ENCODE results near the gene NRXN3. TPM values are rescaled to one million over a fixed set of nuclear protein-coding genes. Genes with fewer than 3 reads are reported as not detected.
A peak's percentile ranks its signal among the peaks of the same experiment; 100 is the strongest.

The NRXN3 gene
- total and polyA plus RNA-seq, 4 donors = 1.5 to 16.6 (median 7.7) TPM

DNA sequence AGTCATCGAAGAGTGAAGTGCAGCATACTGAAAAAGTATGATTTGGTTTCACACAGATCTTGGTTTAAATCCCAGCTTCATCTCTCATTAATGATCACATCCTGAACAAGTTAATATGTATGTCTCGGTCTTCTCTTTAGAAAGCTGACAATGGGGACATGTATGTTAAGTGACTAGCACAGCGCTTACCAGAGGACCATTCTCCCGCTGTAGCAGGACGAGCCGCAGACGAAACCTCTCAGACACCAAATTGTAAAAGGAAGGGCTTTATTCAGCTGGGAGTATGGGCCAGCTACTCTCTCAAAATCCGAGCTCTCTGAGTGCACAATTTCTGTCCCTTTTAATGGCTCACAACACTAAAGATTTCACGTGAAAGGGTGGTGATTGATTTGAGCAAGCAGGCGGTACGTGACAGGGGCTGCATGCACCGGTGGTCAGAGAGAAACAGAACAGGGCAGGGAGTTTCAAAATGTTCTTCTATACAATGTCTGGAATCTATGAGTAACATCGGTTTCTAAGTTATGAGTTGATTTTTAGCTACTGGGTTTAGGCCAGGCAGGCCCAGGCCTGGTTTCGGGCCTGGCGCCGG lies 1358.7 kb downstream of the NRXN3 start:
- Histone ChIP-seq H3K36me3 (ENCODE audit: control insufficient read depth in 1 of 2, insufficient read depth in 2 of 2, low read length in 1 of 2) (no peaks in the 10 kb centered on the region), H3K4me3 (ENCODE audit: low read length in 2 of 2) (no peak overlapping the region), H3K9me3 (ENCODE audit: control insufficient read depth, low read length) (no peaks in the 10 kb centered on the region), H3K4me1 (ENCODE audit: control insufficient read depth in 1 of 2, insufficient read depth in 2 of 2, low read length in 2 of 2) (no peaks in the 10 kb centered on the region), H3K27ac (ENCODE audit: low read depth in 1 of 2, low read length in 2 of 2) (peak overlapping the region in 1 of 2 donors; percentile 83), H3K27me3 (ENCODE audit: control insufficient read depth in 1 of 2, insufficient read depth in 2 of 2, low read length in 1 of 2) (no peaks in the 10 kb centered on the region)
- intact Hi-C loops (cut with DNase I) = no loop called here
- DNase-seq (no peak), ATAC-seq (ENCODE audit: low FRiP score) (no peak)
- WGBS, 2 donors = 54 to 56% methylated on average over 14 to 16 of the region's 16 CpGs

DNA sequence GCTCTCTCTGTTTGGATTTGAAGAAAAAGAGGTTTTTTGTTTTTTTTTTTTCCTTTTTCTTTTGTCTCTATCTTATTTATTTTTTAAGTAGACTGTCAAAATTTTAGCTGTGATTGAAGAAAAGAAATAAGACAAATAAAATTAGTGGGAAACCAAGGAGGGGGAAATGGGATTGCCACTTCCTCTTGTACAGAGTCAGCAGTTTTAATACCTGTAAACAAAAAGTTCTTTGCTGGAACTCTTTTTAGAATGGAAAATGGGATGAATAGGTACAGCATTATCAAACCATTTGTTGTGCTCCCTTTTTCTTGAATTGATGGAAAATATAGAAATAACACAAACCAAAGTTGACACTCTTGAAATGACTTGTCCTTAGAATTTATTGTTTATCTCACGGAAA lies 1360.4 kb downstream of the NRXN3 start:
- WGBS, 2 donors = 97% methylated on average over 1 of the region's 1 CpG
- intact Hi-C loops (cut with DNase I) = no loop called here
- H3K36me3 ChIP-seq (ENCODE audit: control insufficient read depth in 1 of 2, insufficient read depth in 2 of 2, low read length in 1 of 2) = no peaks in the 10 kb centered on the region
- H3K27me3 ChIP-seq (ENCODE audit: control insufficient read depth in 1 of 2, insufficient read depth in 2 of 2, low read length in 1 of 2) = no peaks in the 10 kb centered on the region
- peaks cover 0 to 3% of the 10 kb centered on the region in 2 donors for H3K4me1 ChIP-seq (ENCODE audit: control insufficient read depth in 1 of 2, insufficient read depth in 2 of 2, low read length in 2 of 2)
- H3K4me3 ChIP-seq (ENCODE audit: low read length in 2 of 2) = no peak overlapping the region
- no peak overlapping the region for H3K27ac ChIP-seq (ENCODE audit: low read depth in 1 of 2, low read length in 2 of 2)
- DNase-seq (no peak), ATAC-seq (ENCODE audit: low FRiP score) (no peak)
- no peaks in the 10 kb centered on the region for H3K9me3 ChIP-seq (ENCODE audit: control insufficient read depth, low read length)

DNA sequence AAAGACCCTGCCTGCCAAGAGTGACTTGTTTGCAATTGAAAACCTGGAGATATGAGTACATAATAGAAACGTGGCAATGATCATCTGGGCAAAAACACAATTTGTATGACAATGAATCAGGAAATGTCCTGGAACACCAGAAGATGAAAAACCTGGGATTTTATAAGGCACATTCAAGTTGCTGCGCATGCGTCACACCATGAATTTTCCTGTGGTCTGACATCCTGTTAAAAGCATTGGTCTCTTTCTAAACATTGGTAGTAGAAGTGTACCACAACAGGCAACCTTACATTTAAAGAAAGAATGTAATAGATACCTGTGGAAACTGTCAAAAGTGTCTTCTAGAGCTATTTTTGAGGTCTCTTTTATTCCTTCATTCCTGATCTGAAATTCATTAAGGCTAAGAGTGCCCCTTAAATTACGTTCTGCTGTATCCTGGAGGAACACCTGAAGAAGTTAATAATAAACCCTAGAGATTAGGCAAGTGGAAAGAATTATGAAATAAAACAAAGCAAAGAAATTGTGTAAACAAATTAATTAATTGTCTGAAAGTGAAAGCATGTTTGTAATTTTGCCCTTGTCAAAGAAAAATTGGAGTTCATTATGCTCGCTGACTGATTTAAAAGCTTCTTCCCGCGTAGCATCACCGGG lies 1364.7 kb downstream of the NRXN3 start:
- DNase-seq (no peak), ATAC-seq (ENCODE audit: low FRiP score) (no peak)
- Histone ChIP-seq H3K4me1 (ENCODE audit: control insufficient read depth in 1 of 2, insufficient read depth in 2 of 2, low read length in 2 of 2) (peaks cover 0 to 3% of the 10 kb centered on the region in 2 donors), H3K27ac (ENCODE audit: low read depth in 1 of 2, low read length in 2 of 2) (no peak overlapping the region), H3K4me3 (ENCODE audit: low read length in 2 of 2) (no peak overlapping the region), H3K27me3 (ENCODE audit: control insufficient read depth in 1 of 2, insufficient read depth in 2 of 2, low read length in 1 of 2) (no peaks in the 10 kb centered on the region), H3K36me3 (ENCODE audit: control insufficient read depth in 1 of 2, insufficient read depth in 2 of 2, low read length in 1 of 2) (peaks cover 0 to 3% of the 10 kb centered on the region in 2 donors), H3K9me3 (ENCODE audit: control insufficient read depth, low read length) (no peaks in the 10 kb centered on the region)
- 60 to 66% methylated on average over 8 of the region's 8 CpGs for WGBS, 2 donors
- intact Hi-C loops (cut with DNase I) = no loop called here

DNA sequence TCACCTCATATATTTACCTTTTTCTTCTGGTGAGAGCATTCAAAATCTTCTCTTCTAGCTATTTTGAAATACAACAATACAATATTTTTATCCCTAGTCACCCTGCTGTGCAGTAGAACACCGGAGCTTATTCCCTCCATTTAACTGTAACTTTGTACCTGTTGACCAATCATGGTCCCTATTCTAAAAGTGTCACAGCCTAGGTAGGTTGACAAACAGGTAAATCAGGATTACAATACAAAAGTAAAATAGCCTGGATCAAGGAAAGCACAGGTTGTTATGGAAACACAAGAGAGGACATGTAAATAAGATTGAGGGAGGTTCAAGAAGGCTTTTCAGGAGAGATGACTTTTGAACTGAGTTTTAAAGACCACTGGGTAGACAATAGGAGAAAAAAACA lies 1370.2 kb downstream of the NRXN3 start:
- Histone ChIP-seq H3K27me3 (ENCODE audit: control insufficient read depth in 1 of 2, insufficient read depth in 2 of 2, low read length in 1 of 2) (no peaks in the 10 kb centered on the region), H3K4me1 (ENCODE audit: control insufficient read depth in 1 of 2, insufficient read depth in 2 of 2, low read length in 2 of 2) (peaks cover 9 to 12% of the 10 kb centered on the region in 2 donors)
- ATAC-seq (ENCODE audit: low FRiP score) = no peak

DNA sequence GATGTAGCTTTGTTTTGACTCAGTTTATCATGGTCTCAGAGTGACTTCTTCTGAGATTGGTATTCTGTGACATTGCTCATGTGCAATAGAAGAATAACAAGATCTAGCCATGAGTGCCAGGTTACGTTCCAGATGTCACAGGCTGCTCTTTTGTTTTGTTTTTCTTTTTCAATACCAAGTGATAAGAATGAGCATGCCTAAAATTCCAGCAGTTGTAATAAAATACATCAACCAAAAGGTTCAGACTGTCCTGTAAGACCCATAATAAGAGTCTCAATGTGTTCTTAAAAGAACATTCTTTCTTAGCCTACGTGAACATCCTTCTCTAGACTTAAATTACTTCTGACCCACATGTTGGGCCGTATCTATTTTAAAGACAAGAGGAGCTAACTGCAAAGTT lies 1371.9 kb downstream of the NRXN3 start:
- ATAC-seq (ENCODE audit: low FRiP score) (no peak), DNase-seq (no peak)
- Histone ChIP-seq H3K27ac (ENCODE audit: low read depth in 1 of 2, low read length in 2 of 2) (no peak overlapping the region), H3K9me3 (ENCODE audit: control insufficient read depth, low read length) (no peaks in the 10 kb centered on the region), H3K4me1 (ENCODE audit: control insufficient read depth in 1 of 2, insufficient read depth in 2 of 2, low read length in 2 of 2) (peaks cover 9 to 12% of the 10 kb centered on the region in 2 donors), H3K27me3 (ENCODE audit: control insufficient read depth in 1 of 2, insufficient read depth in 2 of 2, low read length in 1 of 2) (no peaks in the 10 kb centered on the region), H3K4me3 (ENCODE audit: low read length in 2 of 2) (no peak overlapping the region), H3K36me3 (ENCODE audit: control insufficient read depth in 1 of 2, insufficient read depth in 2 of 2, low read length in 1 of 2) (no peaks in the 10 kb centered on the region)
- WGBS, 2 donors = 2 to 7% methylated on average over 3 of the region's 3 CpGs
- intact Hi-C loops (cut with DNase I) = no loop called here

More for the DNA sequence above, 1370.2 kb downstream of the NRXN3 start:
- WGBS, 2 donors = 77 to 87% methylated on average over 1 of the region's 1 CpG
- Histone ChIP-seq H3K4me3 (ENCODE audit: low read length in 2 of 2) (no peak overlapping the region), H3K27ac (ENCODE audit: low read depth in 1 of 2, low read length in 2 of 2) (no peak overlapping the region), H3K9me3 (ENCODE audit: control insufficient read depth, low read length) (no peaks in the 10 kb centered on the region), H3K36me3 (ENCODE audit: control insufficient read depth in 1 of 2, insufficient read depth in 2 of 2, low read length in 1 of 2) (peaks cover 0 to 3% of the 10 kb centered on the region in 2 donors)
- no peak for DNase-seq
- intact Hi-C loops (cut with DNase I) = no loop called here

DNA sequence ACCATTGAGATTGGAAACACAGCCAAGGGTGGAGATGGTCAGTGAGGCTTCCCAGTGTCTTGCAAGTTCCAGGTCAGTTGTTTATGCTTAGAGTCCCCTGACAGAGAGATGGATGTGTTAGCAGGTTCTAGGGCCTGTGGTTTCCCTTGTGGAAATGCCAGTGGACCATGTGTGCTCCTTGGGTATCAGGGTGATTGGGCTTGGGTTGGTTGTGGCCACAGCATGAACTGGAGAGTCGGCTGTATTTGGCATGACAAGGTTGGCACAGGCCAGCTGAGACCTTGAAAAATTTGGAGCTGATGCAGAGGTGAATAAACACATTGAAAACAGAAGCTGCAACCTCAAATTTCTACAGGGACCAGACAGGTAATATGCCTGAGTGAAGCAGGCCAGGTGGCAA lies 1373.2 kb downstream of the NRXN3 start:
- H3K27me3 ChIP-seq (ENCODE audit: control insufficient read depth in 1 of 2, insufficient read depth in 2 of 2, low read length in 1 of 2) = no peaks in the 10 kb centered on the region
- H3K27ac ChIP-seq (ENCODE audit: low read depth in 1 of 2, low read length in 2 of 2) = peak overlapping the region in 1 of 2 donors; percentile 91
- no peaks in the 10 kb centered on the region for H3K9me3 ChIP-seq (ENCODE audit: control insufficient read depth, low read length)
- intact Hi-C loops (cut with DNase I) = no loop called here
- WGBS, 2 donors = 7 to 9% methylated on average over 1 of the region's 1 CpG
- ATAC-seq (ENCODE audit: low FRiP score) (no peak), DNase-seq (no peak)
- H3K4me1 ChIP-seq (ENCODE audit: control insufficient read depth in 1 of 2, insufficient read depth in 2 of 2, low read length in 2 of 2) = peaks cover 9 to 12% of the 10 kb centered on the region in 2 donors
- H3K36me3 ChIP-seq (ENCODE audit: control insufficient read depth in 1 of 2, insufficient read depth in 2 of 2, low read length in 1 of 2) = no peaks in the 10 kb centered on the region
- H3K4me3 ChIP-seq (ENCODE audit: low read length in 2 of 2) = no peak overlapping the region

DNA sequence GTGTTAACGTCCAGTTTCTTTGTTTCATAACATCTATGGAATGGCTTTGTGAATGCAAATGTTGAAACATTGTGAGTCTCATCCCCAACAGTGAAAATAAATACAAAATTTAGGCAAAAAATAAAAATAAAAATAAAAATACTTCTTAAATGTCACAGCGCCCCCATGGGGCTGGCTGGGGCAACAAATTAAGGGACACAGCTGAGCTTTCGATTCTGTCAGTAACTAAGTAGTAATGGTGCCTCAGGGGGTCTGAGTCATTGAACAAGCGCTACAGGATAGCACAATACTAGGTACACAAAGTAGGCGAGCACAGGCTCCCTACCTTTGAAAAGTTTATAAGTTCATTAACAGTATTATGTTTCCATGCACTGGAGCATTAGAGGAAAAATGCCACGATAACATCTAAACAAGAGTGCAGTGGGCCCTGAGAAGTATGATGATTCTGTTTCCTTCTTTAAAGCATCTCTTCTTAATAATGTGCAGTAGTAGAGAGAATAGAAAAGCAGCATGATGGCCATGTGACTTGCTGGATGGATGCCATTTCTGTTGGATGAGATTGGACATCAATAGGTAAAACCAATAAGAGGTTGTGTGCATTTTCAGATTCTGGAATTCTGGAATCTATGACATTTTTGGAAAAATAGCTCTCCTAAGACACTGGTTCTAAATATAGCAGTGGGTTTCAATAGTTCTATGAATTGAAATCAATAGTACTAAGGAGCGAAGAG lies 1374.0 kb downstream of the NRXN3 start:
- no peak overlapping the region for H3K4me3 ChIP-seq (ENCODE audit: low read length in 2 of 2)
- H3K36me3 ChIP-seq (ENCODE audit: control insufficient read depth in 1 of 2, insufficient read depth in 2 of 2, low read length in 1 of 2) = no peaks in the 10 kb centered on the region
- no peaks in the 10 kb centered on the region for H3K27me3 ChIP-seq (ENCODE audit: control insufficient read depth in 1 of 2, insufficient read depth in 2 of 2, low read length in 1 of 2)
- 51 to 53% methylated on average over 7 of the region's 7 CpGs for WGBS, 2 donors
- H3K27ac ChIP-seq (ENCODE audit: low read depth in 1 of 2, low read length in 2 of 2) = peak overlapping the region; percentile 5 to 67
- DNase-seq (no peak), ATAC-seq (ENCODE audit: low FRiP score) (no peak)
- intact Hi-C loops (cut with DNase I) = no loop called here
- no peaks in the 10 kb centered on the region for H3K9me3 ChIP-seq (ENCODE audit: control insufficient read depth, low read length)
- H3K4me1 ChIP-seq (ENCODE audit: control insufficient read depth in 1 of 2, insufficient read depth in 2 of 2, low read length in 2 of 2) = peaks cover 9 to 12% of the 10 kb centered on the region in 2 donors

DNA sequence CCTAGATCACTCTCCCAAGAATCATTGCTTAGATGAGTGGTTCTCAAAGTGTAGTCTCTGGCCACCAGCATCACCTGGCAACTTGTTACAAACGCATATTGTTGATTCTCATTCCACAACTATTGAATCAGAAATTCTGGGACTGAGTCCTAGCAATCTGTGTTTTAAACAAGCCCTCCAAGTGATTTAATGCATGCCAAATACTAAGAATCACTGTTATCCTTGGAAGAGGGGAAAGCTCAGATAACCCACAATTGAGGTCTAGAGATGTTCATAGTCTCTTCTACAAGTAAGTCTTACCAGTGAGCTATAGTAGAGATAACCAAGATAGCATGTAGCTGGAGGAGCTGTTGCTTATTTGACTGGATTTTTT lies 1374.5 kb downstream of the NRXN3 start:
- Histone ChIP-seq H3K4me1 (ENCODE audit: control insufficient read depth in 1 of 2, insufficient read depth in 2 of 2, low read length in 2 of 2) (peaks cover 9 to 12% of the 10 kb centered on the region in 2 donors), H3K9me3 (ENCODE audit: control insufficient read depth, low read length) (no peaks in the 10 kb centered on the region), H3K4me3 (ENCODE audit: low read length in 2 of 2) (no peak overlapping the region), H3K27me3 (ENCODE audit: control insufficient read depth in 1 of 2, insufficient read depth in 2 of 2, low read length in 1 of 2) (no peaks in the 10 kb centered on the region), H3K27ac (ENCODE audit: low read depth in 1 of 2, low read length in 2 of 2) (peak overlapping the region in 1 of 2 donors; percentile 67), H3K36me3 (ENCODE audit: control insufficient read depth in 1 of 2, insufficient read depth in 2 of 2, low read length in 1 of 2) (no peaks in the 10 kb centered on the region)
- DNase-seq (no peak), ATAC-seq (ENCODE audit: low FRiP score) (peak; percentile 30)
- intact Hi-C loops (cut with DNase I) = no loop called here
- WGBS, 2 donors = 4 to 5% methylated on average over 1 of the region's 1 CpG
